Large intestine (tissue), 3 donors: ENCODE results near the gene FAM162A. TPM values are rescaled to one million over a fixed set of nuclear protein-coding genes. Genes with fewer than 3 reads are reported as not detected.

ENCODE experiments used
- DNase-seq, 2 donors: peaks; one replicate each; pipeline versions ENCODE4 v3.0.0 to v3.0.0-alpha.2; 2013
- H3K27ac ChIP-seq: one replicate; pipeline ENCODE4 v1.5.1; 2013; ENCODE audit warnings: low read length
- H3K27me3 ChIP-seq: 2 replicates; pipeline ENCODE4 v1.6.1; 2013; ENCODE audit warnings: low read length; ENCODE audit not compliant: control insufficient read depth, insufficient read depth
- H3K36me3 ChIP-seq: 2 replicates; pipeline ENCODE4 v1.6.1; 2013; ENCODE audit warnings: low read length; ENCODE audit not compliant: control insufficient read depth, insufficient read depth
- H3K4me1 ChIP-seq: one replicate; pipeline ENCODE4 v1.6.1; 2013; ENCODE audit warnings: low read length; ENCODE audit not compliant: control insufficient read depth, insufficient read depth
- H3K4me3 ChIP-seq: one replicate; pipeline ENCODE4 v1.5.1; 2013; ENCODE audit warnings: low read length
- H3K9me3 ChIP-seq: one replicate; pipeline ENCODE4 v1.6.1; 2013; ENCODE audit warnings: mild to moderate bottlenecking, low read depth, low read length, moderate library complexity; ENCODE audit not compliant: control insufficient read depth
- WGBS: methylation state at CpG from one replicate; pipeline ENCODE4 v1.1.5; 2013; ENCODE audit warnings: low lambda C conversion rate; ENCODE audit not compliant: insufficient coverage; 5-methylcytosine and 5-hydroxymethylcytosine counted together
- polyA plus RNA-seq: library from polyadenylated mRNA; unstranded; fragments of 120-200 nt; gene quantifications from one replicate; pipeline ENCODE4 v1.2.1, GENCODE V29; 2013

The FAM162A gene
- polyA plus RNA-seq, 1 donor = 60.4 TPM

GRCh38 chr3:122397201-122397600 lies 13.2 kb downstream of the FAM162A start:
- H3K4me1 ChIP-seq = no peaks in the 10 kb centered on the region
- H3K36me3 ChIP-seq = peaks cover 6% of the 10 kb centered on the region
- H3K27ac ChIP-seq = no peak overlapping the region
- no peaks in the 10 kb centered on the region for H3K9me3 ChIP-seq
- WGBS = no CpG with 5 or more reads among the region's 1 CpG
- H3K4me3 ChIP-seq = no peak overlapping the region
- no peak for DNase-seq
- no peaks in the 10 kb centered on the region for H3K27me3 ChIP-seq

- no peaks in the 10 kb centered on the region for H3K4me1 ChIP-seq
- WGBS = 100% methylated on average over 1 of the region's 2 CpGs
- H3K4me3 ChIP-seq = no peak overlapping the region
Measured at GRCh38 chr3:122398920-122399319, 14.9 kb downstream of the FAM162A start.

GRCh38 chr3:122403489-122403888 lies 19.5 kb downstream of the FAM162A start:
- Histone ChIP-seq H3K27me3 (no peaks in the 10 kb centered on the region), H3K4me1 (no peaks in the 10 kb centered on the region), H3K4me3 (no peak overlapping the region), H3K36me3 (peaks cover 37% of the 10 kb centered on the region), H3K27ac (no peak overlapping the region), H3K9me3 (no peaks in the 10 kb centered on the region)
- WGBS = 91% methylated on average over 5 of the region's 6 CpGs
- no peak for DNase-seq

More at GRCh38 chr3:122398920-122399319, 14.9 kb downstream of the FAM162A start:
- no peak overlapping the region for H3K27ac ChIP-seq
- no peak for DNase-seq
- peaks cover 13% of the 10 kb centered on the region for H3K36me3 ChIP-seq
- H3K27me3 ChIP-seq = no peaks in the 10 kb centered on the region
- no peaks in the 10 kb centered on the region for H3K9me3 ChIP-seq

GRCh38 chr3:122405015-122405414 lies 21.0 kb downstream of the FAM162A start:
- H3K36me3 ChIP-seq = peaks cover 51% of the 10 kb centered on the region
- H3K27me3 ChIP-seq = no peaks in the 10 kb centered on the region
- H3K4me1 ChIP-seq = no peaks in the 10 kb centered on the region
- H3K27ac ChIP-seq = no peak overlapping the region
- DNase-seq = no peak
- H3K9me3 ChIP-seq = no peaks in the 10 kb centered on the region
- no CpG with 5 or more reads among the region's 3 CpGs for WGBS
- no peak overlapping the region for H3K4me3 ChIP-seq

- Histone ChIP-seq H3K4me1 (no peaks in the 10 kb centered on the region), H3K36me3 (peaks cover 59% of the 10 kb centered on the region), H3K4me3 (no peak overlapping the region), H3K27me3 (no peaks in the 10 kb centered on the region), H3K27ac (no peak overlapping the region), H3K9me3 (no peaks in the 10 kb centered on the region)
- WGBS = no CpG with 5 or more reads among the region's 4 CpGs
- no peak for DNase-seq
Measured at GRCh38 chr3:122406198-122406597, 22.2 kb downstream of the FAM162A start.

DNA sequence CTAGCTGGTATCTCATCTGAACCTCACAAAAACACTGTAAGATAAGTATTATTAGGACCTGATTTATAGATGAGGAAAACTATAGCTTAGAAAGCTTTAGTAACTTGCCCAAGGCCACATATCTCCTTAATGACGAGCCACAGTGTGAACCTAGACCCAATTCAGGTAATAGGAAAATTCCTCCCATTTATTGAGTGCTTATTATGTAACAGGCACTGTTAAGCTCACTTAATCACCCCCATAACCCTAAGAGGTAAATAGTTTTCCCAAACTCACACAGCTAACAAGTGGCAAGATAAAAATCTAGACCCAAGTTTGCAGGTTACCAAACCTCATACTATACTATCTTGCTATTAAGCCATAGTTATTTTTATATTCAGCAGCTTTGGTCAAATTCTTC lies 24.0 kb downstream of the FAM162A start:
- no peak for DNase-seq
- H3K27ac ChIP-seq = no peak overlapping the region
- no CpG with 5 or more reads among the region's 1 CpG for WGBS
- H3K4me3 ChIP-seq = no peak overlapping the region
- H3K9me3 ChIP-seq = no peaks in the 10 kb centered on the region
- no peaks in the 10 kb centered on the region for H3K27me3 ChIP-seq
- peaks cover 59% of the 10 kb centered on the region for H3K36me3 ChIP-seq
- no peaks in the 10 kb centered on the region for H3K4me1 ChIP-seq

DNA sequence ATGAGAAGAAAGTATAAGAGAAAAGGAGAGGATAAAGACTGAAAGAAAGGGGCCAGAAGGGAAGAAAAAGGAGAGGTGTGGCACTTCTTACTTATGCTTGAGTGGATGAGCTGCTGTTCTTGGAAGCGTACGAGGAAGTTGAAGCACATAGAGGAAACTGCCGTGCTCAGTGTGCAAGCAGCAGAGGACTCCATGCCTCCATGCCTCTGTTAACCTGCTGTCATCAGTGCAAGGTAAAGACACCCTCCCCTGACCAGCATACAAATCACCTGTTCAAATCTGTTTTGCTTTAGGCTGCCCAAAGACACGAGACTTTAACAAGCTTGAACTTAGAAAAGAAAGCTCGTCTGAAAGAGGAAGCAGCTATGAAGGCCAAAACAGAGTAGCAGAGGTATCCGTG lies 25.5 kb downstream of the FAM162A start:
- no peak overlapping the region for H3K4me3 ChIP-seq
- no peaks in the 10 kb centered on the region for H3K4me1 ChIP-seq
- 84% methylated on average over 2 of the region's 6 CpGs for WGBS
- peaks cover 50% of the 10 kb centered on the region for H3K36me3 ChIP-seq
- no peak for DNase-seq
- H3K27me3 ChIP-seq = no peaks in the 10 kb centered on the region
- H3K27ac ChIP-seq = no peak overlapping the region
- H3K9me3 ChIP-seq = no peaks in the 10 kb centered on the region

DNA sequence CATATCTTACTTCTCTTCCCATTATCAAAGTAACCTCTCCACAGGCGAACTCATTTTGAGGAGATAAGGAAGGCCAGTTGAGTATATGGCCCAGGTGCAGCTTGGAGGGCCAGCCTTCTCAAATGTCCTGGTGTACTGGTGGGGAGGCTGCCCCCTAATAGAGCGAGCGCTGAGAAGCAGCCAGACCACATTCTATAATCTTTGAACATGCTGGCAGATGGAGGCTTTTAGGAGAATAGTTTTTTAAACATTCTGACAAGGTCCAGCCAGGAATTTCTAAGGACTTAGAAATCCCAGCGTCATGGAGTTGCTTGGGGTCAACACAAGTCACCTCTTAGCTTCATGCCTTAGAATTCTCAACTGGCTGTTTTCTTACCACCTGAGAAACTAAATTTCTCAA lies 26.1 kb downstream of the FAM162A start:
- no peak for DNase-seq
- no peak overlapping the region for H3K27ac ChIP-seq
- H3K4me3 ChIP-seq = no peak overlapping the region
- peaks cover 45% of the 10 kb centered on the region for H3K36me3 ChIP-seq
- WGBS = 100% methylated on average over 3 of the region's 4 CpGs
- peaks cover 7% of the 10 kb centered on the region for H3K4me1 ChIP-seq
- H3K9me3 ChIP-seq = no peaks in the 10 kb centered on the region
- no peaks in the 10 kb centered on the region for H3K27me3 ChIP-seq

- Histone ChIP-seq H3K9me3 (no peaks in the 10 kb centered on the region), H3K4me1 (peaks cover 9% of the 10 kb centered on the region), H3K36me3 (peaks cover 41% of the 10 kb centered on the region), H3K4me3 (no peak overlapping the region), H3K27me3 (no peaks in the 10 kb centered on the region), H3K27ac (no peak overlapping the region)
- 100% methylated on average over 1 of the region's 6 CpGs for WGBS
- DNase-seq = no peak
Measured at GRCh38 chr3:122410639-122411038, 26.7 kb downstream of the FAM162A start.

DNA sequence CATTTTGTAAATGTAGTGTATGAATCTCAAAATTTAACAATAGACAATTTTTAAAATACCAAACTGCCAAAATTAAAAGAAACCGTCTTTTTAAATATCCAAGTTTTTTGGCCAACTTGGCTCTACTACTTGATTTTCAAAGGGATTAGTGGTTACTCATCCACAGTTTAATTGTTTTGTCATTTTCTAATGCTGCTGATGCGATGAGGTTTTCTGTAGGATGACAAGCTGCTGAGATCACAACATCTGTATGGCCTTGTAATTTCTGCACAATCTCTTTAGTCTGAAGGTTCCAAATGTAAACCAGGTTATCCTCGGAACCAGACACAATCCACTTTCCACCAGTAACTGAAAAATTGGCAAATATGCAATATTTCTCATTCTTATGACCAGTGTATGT lies 30.4 kb downstream of the FAM162A start:
- H3K27ac ChIP-seq = no peak overlapping the region
- no peaks in the 10 kb centered on the region for H3K9me3 ChIP-seq
- H3K27me3 ChIP-seq = no peaks in the 10 kb centered on the region
- 92% methylated on average over 2 of the region's 3 CpGs for WGBS
- H3K4me1 ChIP-seq = peaks cover 17% of the 10 kb centered on the region
- no peak overlapping the region for H3K4me3 ChIP-seq
- no peak for DNase-seq
- peaks cover 19% of the 10 kb centered on the region for H3K36me3 ChIP-seq

- no peaks in the 10 kb centered on the region for H3K9me3 ChIP-seq
- peak; percentile 26 to 56 for DNase-seq
- peaks cover 17% of the 10 kb centered on the region for H3K4me1 ChIP-seq
- WGBS = 80% methylated on average over 1 of the region's 10 CpGs
- no peaks in the 10 kb centered on the region for H3K27me3 ChIP-seq
- H3K27ac ChIP-seq = peak overlapping the region; percentile 96
- H3K36me3 ChIP-seq = peaks cover 11% of the 10 kb centered on the region
- H3K4me3 ChIP-seq = peak overlapping the region; percentile 91
Measured at GRCh38 chr3:122415104-122415744, 31.2 kb downstream of the FAM162A start.
